NOMO-1 treated with dmso at 0.1 percent for 144 hours (cell line): Measurements from ENCODE around the gene SOHLH2.

Source experiments
- DNase-seq: peaks from one replicate; lab custom pipeline; 2025; ENCODE audit not compliant: unreplicated experiment; lab: John Stamatoyannopoulos, UW

The SOHLH2 gene

GRCh38 chr13:36188441-36188840 is 25.9 kb downstream of the SOHLH2 start:
- DNase-seq, result no peak

- no peak for DNase-seq
Measured at GRCh38 chr13:36183901-36184300, 30.5 kb downstream of the SOHLH2 start.

GRCh38 chr13:36175621-36176020 is 38.7 kb downstream of the SOHLH2 start:
- no peak for DNase-seq

GRCh38 chr13:36174923-36175322 is 39.4 kb downstream of the SOHLH2 start:
- DNase-seq, result no peak

GRCh38 chr13:36173571-36174322 is 40.6 kb downstream of the SOHLH2 start:
- no peak for DNase-seq

GRCh38 chr13:36166046-36166445 is 48.3 kb downstream of the SOHLH2 start:
- no peak for DNase-seq

GRCh38 chr13:36163809-36164308 is 50.5 kb downstream of the SOHLH2 start:
- no peak for DNase-seq

- DNase-seq, result no peak
Measured at GRCh38 chr13:36163286-36163685, 51.1 kb downstream of the SOHLH2 start.

- DNase-seq, result no peak
Measured at GRCh38 chr13:36160297-36160696, 54.1 kb downstream of the SOHLH2 start.

- no peak for DNase-seq
Measured at GRCh38 chr13:36158611-36159010, 55.7 kb downstream of the SOHLH2 start.

- no peak for DNase-seq
Measured at GRCh38 chr13:36157480-36157879, 56.9 kb downstream of the SOHLH2 start.

GRCh38 chr13:36154567-36155291 is 59.6 kb downstream of the SOHLH2 start:
- DNase-seq, result no peak

- DNase-seq, result no peak
Measured at GRCh38 chr13:36151591-36151990, 62.8 kb downstream of the SOHLH2 start.

GRCh38 chr13:36148446-36148845 is 65.9 kb downstream of the SOHLH2 start:
- no peak for DNase-seq

- no peak for DNase-seq
Measured at GRCh38 chr13:36147330-36147729, 67.0 kb downstream of the SOHLH2 start.

GRCh38 chr13:36146511-36147269 is 67.7 kb downstream of the SOHLH2 start:
- DNase-seq, result no peak

GRCh38 chr13:36143738-36144137 is 70.6 kb downstream of the SOHLH2 start:
- DNase-seq, result no peak

- no peak for DNase-seq
Measured at GRCh38 chr13:36142735-36143134, 71.6 kb downstream of the SOHLH2 start.

GRCh38 chr13:36135876-36136275 is 78.5 kb downstream of the SOHLH2 start:
- DNase-seq, result no peak

- DNase-seq, result no peak
Measured at GRCh38 chr13:36134632-36135031, 79.7 kb downstream of the SOHLH2 start.

- DNase-seq, result no peak
Measured at GRCh38 chr13:36133950-36134626, 80.3 kb downstream of the SOHLH2 start.
